ENCODE data around the gene BCL2L13. TPM values are rescaled to one million over a fixed set of nuclear protein-coding genes. Genes with fewer than 3 reads are reported as not detected.

Gene BCL2L13
- polyA plus RNA-seq, 3 donors from 2014 or later = 38.8 to 45.2 (median 38.9) TPM

- peaks cover 11 to 33% (median 16%) of the 10 kb centered on the region in 3 donors for H3K36me3 Mint-ChIP-seq
- DNase-seq = no peak
These were observed 91.0 kb downstream of the BCL2L13 start for GRCh38 chr22:17729561-17729960.

DNA sequence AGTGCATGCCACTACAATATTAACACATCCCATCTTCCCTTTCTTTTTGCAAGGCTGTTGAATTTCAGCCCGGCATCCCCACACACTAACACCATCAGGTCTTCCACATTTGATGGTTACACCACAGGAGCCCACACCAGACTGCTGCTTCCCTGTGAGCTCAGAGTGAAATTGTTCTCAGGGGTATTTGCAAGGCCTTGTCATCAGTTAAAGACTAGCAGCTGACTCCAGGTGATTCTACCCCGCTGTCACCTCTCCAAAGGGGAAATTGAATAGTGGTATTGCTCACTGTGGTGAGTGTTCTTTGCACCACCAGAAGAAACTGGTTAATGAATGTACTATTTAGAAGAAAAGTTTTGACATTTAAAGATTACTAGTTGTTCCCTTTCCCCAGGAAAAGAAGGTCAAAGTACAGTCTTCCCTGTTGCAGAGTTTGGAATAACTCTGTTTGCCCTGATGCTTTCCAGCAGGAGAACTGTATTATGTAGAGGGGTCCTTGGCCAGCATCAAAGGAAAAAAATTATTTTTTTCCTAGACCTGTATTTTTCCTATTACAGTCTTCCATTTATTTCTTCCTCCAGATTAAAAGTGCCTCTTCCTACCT lies 93.8 kb downstream of the BCL2L13 start:
- H3K4me3 Mint-ChIP-seq = no peak overlapping the region
- H3K36me3 Mint-ChIP-seq = peaks cover 4 to 23% (median 6%) of the 10 kb centered on the region in 3 donors
- H3K9me3 Mint-ChIP-seq = no peaks in the 10 kb centered on the region
- no peak for DNase-seq
- H3K4me1 Mint-ChIP-seq = peaks cover 16 to 28% of the 10 kb centered on the region in 2 donors
- H3K27me3 Mint-ChIP-seq (ENCODE audit: low read depth in 3 of 3) = peaks cover 0 to 6% (median 2%) of the 10 kb centered on the region in 3 donors
- H3K27ac Mint-ChIP-seq = peak overlapping the region in 4 of 6 donors; percentile 10 to 96 (median 52)

More at GRCh38 chr22:17729561-17729960, 91.0 kb downstream of the BCL2L13 start:
- Mint-ChIP-seq H3K27ac (peak overlapping the region in 2 of 6 donors; percentile 7 to 24), H3K27me3 (ENCODE audit: low read depth in 3 of 3) (peaks cover 0 to 4% (median 4%) of the 10 kb centered on the region in 3 donors), H3K9me3 (no peaks in the 10 kb centered on the region), H3K4me1 (peaks cover 22 to 29% of the 10 kb centered on the region in 2 donors), H3K4me3 (no peak overlapping the region)

GRCh38 chr22:17733466-17733865 lies 94.9 kb downstream of the BCL2L13 start:
- H3K27ac Mint-ChIP-seq = peak overlapping the region; percentile 65 to 96 (median 84)
- peaks cover 16 to 28% of the 10 kb centered on the region in 2 donors for H3K4me1 Mint-ChIP-seq
- peaks cover 0 to 6% (median 2%) of the 10 kb centered on the region in 3 donors for H3K27me3 Mint-ChIP-seq (ENCODE audit: low read depth in 3 of 3)
- peak overlapping the region in 2 of 5 donors; percentile 9 to 41 for H3K4me3 Mint-ChIP-seq
- H3K9me3 Mint-ChIP-seq = no peaks in the 10 kb centered on the region
- DNase-seq = no peak
- H3K36me3 Mint-ChIP-seq = peaks cover 5 to 20% (median 11%) of the 10 kb centered on the region in 3 donors

- Mint-ChIP-seq H3K27me3 (ENCODE audit: low read depth in 3 of 3) (peaks cover 0 to 6% (median 2%) of the 10 kb centered on the region in 3 donors), H3K27ac (peak overlapping the region; percentile 65 to 96 (median 84)), H3K9me3 (no peaks in the 10 kb centered on the region), H3K4me1 (peaks cover 16 to 28% of the 10 kb centered on the region in 2 donors), H3K4me3 (peak overlapping the region in 2 of 5 donors; percentile 44 to 72), H3K36me3 (peaks cover 5 to 18% (median 14%) of the 10 kb centered on the region in 3 donors)
- peak; percentile 29 to 37 (median 32) for DNase-seq
These were observed 95.6 kb downstream of the BCL2L13 start for GRCh38 chr22:17734187-17734586.

DNA sequence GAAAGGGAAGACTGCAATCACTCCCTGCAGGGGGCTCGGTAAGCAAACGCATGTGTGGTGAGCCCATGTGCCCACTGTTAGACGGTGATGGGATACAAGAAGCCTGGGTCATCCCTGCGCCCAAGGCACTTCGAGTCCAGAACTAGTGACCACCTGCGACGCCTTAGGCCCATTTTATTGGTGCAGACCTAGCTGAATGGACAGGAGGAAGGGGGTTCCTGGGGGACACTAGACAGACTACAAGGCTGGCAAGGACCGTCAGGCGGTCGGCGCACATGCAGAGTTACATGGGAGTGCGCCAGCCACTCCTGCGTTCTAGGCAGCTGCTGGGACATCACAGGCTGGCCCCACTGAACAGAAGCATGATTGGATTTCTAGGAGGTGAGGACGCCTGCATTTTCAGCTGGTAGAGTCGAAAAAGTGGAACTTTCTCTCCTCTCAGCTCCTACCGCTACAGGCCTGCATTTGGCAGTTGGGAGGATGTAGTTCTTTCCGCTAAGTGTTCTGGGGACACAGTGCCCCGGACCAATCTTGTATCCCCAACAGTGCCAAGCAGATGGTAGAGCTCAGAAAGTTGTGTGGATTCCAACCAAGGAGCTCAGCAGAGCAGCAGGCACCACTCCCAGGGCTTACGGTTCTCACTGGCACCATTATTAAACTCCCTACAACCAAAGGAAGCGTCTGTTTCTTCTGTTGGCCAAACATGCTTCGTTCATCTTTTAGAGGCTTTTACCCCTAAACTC lies 100.0 kb downstream of the BCL2L13 start:
- H3K9me3 Mint-ChIP-seq = no peaks in the 10 kb centered on the region
- peaks cover 18 to 21% of the 10 kb centered on the region in 2 donors for H3K4me1 Mint-ChIP-seq
- no peak overlapping the region for H3K27ac Mint-ChIP-seq
- no peak for DNase-seq
- H3K27me3 Mint-ChIP-seq (ENCODE audit: low read depth in 3 of 3) = peaks cover 0 to 6% (median 4%) of the 10 kb centered on the region in 3 donors
- H3K4me3 Mint-ChIP-seq = no peak overlapping the region
- peaks cover 0 to 13% (median 7%) of the 10 kb centered on the region in 3 donors for H3K36me3 Mint-ChIP-seq

- H3K27me3 Mint-ChIP-seq (ENCODE audit: low read depth in 3 of 3) = peaks cover 0 to 3% (median 2%) of the 10 kb centered on the region in 3 donors
- no peak for DNase-seq
- H3K9me3 Mint-ChIP-seq = no peaks in the 10 kb centered on the region
- H3K4me1 Mint-ChIP-seq = peaks cover 10 to 13% of the 10 kb centered on the region in 2 donors
- no peak overlapping the region for H3K4me3 Mint-ChIP-seq
- peak overlapping the region in 2 of 6 donors; percentile 37 to 53 for H3K27ac Mint-ChIP-seq
- peaks cover 0 to 10% (median 3%) of the 10 kb centered on the region in 3 donors for H3K36me3 Mint-ChIP-seq
These were observed 100.8 kb downstream of the BCL2L13 start for GRCh38 chr22:17739196-17739975.

- H3K4me1 Mint-ChIP-seq = peaks cover 8 to 9% of the 10 kb centered on the region in 2 donors
- peaks cover 0 to 10% (median 8%) of the 10 kb centered on the region in 3 donors for H3K36me3 Mint-ChIP-seq
- peaks cover 0 to 3% (median 2%) of the 10 kb centered on the region in 3 donors for H3K27me3 Mint-ChIP-seq (ENCODE audit: low read depth in 3 of 3)
- peak overlapping the region in 2 of 6 donors; percentile 44 to 53 for H3K27ac Mint-ChIP-seq
- no peak overlapping the region for H3K4me3 Mint-ChIP-seq
- no peaks in the 10 kb centered on the region for H3K9me3 Mint-ChIP-seq
- DNase-seq = no peak
These were observed 103.4 kb downstream of the BCL2L13 start for GRCh38 chr22:17741866-17742526.

GRCh38 chr22:17742527-17742902 lies 104.0 kb downstream of the BCL2L13 start:
- Mint-ChIP-seq H3K4me3 (no peak overlapping the region), H3K27ac (peak overlapping the region in 3 of 6 donors; percentile 34 to 44 (median 35)), H3K4me1 (peaks cover 9% of the 10 kb centered on the region in 2 donors), H3K9me3 (no peaks in the 10 kb centered on the region), H3K27me3 (ENCODE audit: low read depth in 3 of 3) (peaks cover 0 to 3% (median 2%) of the 10 kb centered on the region in 3 donors), H3K36me3 (peaks cover 0 to 10% (median 8%) of the 10 kb centered on the region in 3 donors)
- DNase-seq = peak; percentile 52 to 57 (median 56)

DNA sequence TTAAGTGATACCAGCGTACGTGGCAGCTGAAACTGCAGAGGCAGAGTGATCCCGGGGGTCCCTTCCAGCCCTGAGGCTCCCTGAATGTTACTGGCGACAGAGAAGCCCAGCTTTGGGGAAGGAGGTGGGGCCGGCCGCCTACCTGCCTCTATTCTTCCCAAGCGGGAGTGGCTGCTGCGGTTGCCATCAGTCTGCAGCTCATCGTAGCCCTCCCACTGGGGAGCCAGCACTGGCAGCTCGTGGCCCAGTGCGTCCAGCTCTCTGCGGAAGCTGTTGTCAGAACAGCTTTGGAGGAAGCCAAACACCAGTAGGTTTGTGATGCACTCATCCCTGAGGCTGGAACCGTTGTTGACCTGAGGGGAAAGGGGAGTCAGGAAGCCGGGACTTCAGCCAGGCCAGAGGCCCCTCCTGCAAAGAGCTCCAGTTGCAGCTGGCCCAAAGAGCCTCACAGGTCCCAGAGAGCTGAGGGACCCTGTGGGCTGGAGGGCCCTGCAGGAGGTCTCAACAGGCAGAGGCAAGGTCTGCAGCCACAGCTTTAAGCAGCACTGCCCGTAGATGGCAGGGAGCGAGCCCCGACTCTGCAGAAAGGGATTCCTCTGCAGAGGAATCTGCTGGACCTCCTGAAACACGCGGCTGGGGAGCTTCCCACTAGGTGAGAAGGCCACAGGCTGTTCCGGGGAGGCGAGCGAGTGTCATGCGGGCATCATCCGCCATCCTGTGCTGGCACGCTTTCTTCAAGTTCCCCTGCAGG lies 105.3 kb downstream of the BCL2L13 start:
- no peaks in the 10 kb centered on the region for H3K9me3 Mint-ChIP-seq

GRCh38 chr22:17744430-17744829 lies 105.9 kb downstream of the BCL2L13 start:
- Mint-ChIP-seq H3K36me3 (peaks cover 0 to 8% (median 0%) of the 10 kb centered on the region in 3 donors), H3K4me3 (no peak overlapping the region), H3K9me3 (no peaks in the 10 kb centered on the region), H3K27ac (peak overlapping the region in 3 of 6 donors; percentile 23 to 69 (median 56)), H3K27me3 (ENCODE audit: low read depth in 3 of 3) (peaks cover 0 to 3% (median 2%) of the 10 kb centered on the region in 3 donors), H3K4me1 (peaks cover 9 to 10% of the 10 kb centered on the region in 2 donors)
- DNase-seq = no peak

More for the DNA sequence above, 105.3 kb downstream of the BCL2L13 start:
- no peak for DNase-seq
- H3K36me3 Mint-ChIP-seq = peaks cover 0 to 8% (median under 1%) of the 10 kb centered on the region in 3 donors
- peaks cover 9% of the 10 kb centered on the region in 2 donors for H3K4me1 Mint-ChIP-seq
- peak overlapping the region in 2 of 6 donors; percentile 44 to 75 for H3K27ac Mint-ChIP-seq
- H3K4me3 Mint-ChIP-seq = no peak overlapping the region
- H3K27me3 Mint-ChIP-seq (ENCODE audit: low read depth in 3 of 3) = peaks cover 0 to 3% (median 2%) of the 10 kb centered on the region in 3 donors

DNA sequence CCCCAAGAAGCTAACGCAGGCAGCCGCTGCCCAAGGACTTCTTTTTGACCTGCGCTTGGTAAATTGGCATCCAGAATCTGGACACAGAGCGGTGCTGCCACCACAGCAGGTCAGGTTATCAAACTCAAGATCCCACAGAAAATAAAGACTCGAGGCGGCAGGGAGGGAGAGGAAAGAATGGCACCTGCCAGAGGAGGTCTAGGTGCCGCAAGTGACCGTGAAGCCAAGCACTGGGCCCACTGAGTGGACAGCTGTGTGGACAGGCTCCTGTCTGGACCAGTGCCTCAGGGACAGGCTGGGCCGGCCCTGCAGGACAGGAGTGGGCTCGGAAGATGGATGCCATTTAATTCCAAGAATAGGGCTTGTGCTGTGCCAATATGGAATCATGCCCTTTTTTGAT lies 108.4 kb downstream of the BCL2L13 start:
- H3K27ac Mint-ChIP-seq = no peak overlapping the region
- peaks cover 8 to 21% of the 10 kb centered on the region in 2 donors for H3K4me1 Mint-ChIP-seq
- peaks cover 0 to 3% (median 2%) of the 10 kb centered on the region in 3 donors for H3K27me3 Mint-ChIP-seq (ENCODE audit: low read depth in 3 of 3)
- no peak overlapping the region for H3K4me3 Mint-ChIP-seq
- H3K9me3 Mint-ChIP-seq = no peaks in the 10 kb centered on the region
- no peak for DNase-seq
- H3K36me3 Mint-ChIP-seq = peaks cover 0 to 5% (median 0%) of the 10 kb centered on the region in 3 donors

GRCh38 chr22:17748555-17749353 lies 110.2 kb downstream of the BCL2L13 start:
- Mint-ChIP-seq H3K4me1 (peaks cover 8 to 27% of the 10 kb centered on the region in 2 donors), H3K27me3 (ENCODE audit: low read depth in 3 of 3) (peaks cover 0 to 2% (median 1%) of the 10 kb centered on the region in 3 donors), H3K9me3 (no peaks in the 10 kb centered on the region), H3K4me3 (no peak overlapping the region), H3K36me3 (peaks cover 0 to 5% (median 0%) of the 10 kb centered on the region in 3 donors), H3K27ac (no peak overlapping the region)
- no peak for DNase-seq
